ENCODE results near the gene ZRANB3. TPM values are rescaled to one million over a fixed set of nuclear protein-coding genes. Genes with fewer than 3 reads are reported as not detected.
"Not testable (repeated sequence)": the region's sequence is repeated elsewhere in the genome, so short reads cannot be mapped to it uniquely, and the experiment has no call there.

ZRANB3 gene
- total RNA-seq, 1 donor from 2014 or later = 8.9 TPM

DNA sequence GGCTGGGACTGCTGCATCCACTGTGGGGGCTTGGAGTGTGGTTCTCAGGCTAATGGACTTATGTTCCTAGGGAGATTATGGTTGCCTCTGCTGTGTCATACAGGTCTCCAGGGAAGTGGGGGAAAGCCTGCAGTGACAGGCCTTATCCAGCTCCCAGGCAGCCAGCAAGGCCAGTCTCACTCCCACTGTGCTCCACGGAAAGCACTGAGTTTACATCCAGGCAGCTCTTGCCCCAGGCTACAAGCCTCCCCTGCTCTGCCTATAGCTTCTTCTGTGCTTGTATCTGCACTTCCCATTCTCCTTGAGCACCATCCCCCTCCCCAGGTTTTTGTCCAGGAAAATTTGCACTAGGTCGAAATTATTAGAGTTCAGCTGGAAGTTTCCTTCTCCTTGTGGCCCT lies 231.9 kb downstream of the ZRANB3 start:
- Histone ChIP-seq H3K9me3 (ENCODE audit: insufficient read depth, low read depth, low read length) (no peaks in the 10 kb centered on the region), H3K27ac (ENCODE audit: low read depth, low read length) (no peak overlapping the region), H3K27me3 (ENCODE audit: insufficient read depth, low read length) (no peaks in the 10 kb centered on the region), H3K4me3 (ENCODE audit: insufficient read depth, low read depth, low read length) (no peak overlapping the region), H3K36me3 (ENCODE audit: insufficient read depth, low read length) (no peaks in the 10 kb centered on the region), H3K4me1 (ENCODE audit: insufficient read depth, low read length) (no peaks in the 10 kb centered on the region), H4K20me1 (ENCODE audit: insufficient read depth, low read length) (no peaks in the 10 kb centered on the region), H2AFZ (ENCODE audit: low read depth, low read length) (no peak overlapping the region), H3K79me2 (ENCODE audit: insufficient read depth, low read length) (no peaks in the 10 kb centered on the region), H3K4me2 (ENCODE audit: low read length) (no peak overlapping the region), H3K9ac (ENCODE audit: low read length) (no peak overlapping the region)
- no peak for DNase-seq (ENCODE audit: low read depth)
- Mint-ChIP-seq H3K9me3 (ENCODE audit: unreplicated experiment) (peaks cover 25% of the 10 kb centered on the region), H3K36me3 (ENCODE audit: low read depth, unreplicated experiment) (peaks cover 19% of the 10 kb centered on the region), H3K27ac (ENCODE audit: unreplicated experiment) (peak overlapping the region; percentile 26), H3K27me3 (ENCODE audit: low read depth, unreplicated experiment) (no peaks in the 10 kb centered on the region), H3K4me3 (ENCODE audit: unreplicated experiment) (no peak overlapping the region), H3K4me1 (ENCODE audit: low read depth, unreplicated experiment) (peaks cover 16% of the 10 kb centered on the region)
- TF ChIP-seq EZH2 (IDR thresholded peaks at IDR 0.05; ENCODE audit: insufficient read depth, low read length) = no peak
- TF ChIP-seq, protein P1, sequence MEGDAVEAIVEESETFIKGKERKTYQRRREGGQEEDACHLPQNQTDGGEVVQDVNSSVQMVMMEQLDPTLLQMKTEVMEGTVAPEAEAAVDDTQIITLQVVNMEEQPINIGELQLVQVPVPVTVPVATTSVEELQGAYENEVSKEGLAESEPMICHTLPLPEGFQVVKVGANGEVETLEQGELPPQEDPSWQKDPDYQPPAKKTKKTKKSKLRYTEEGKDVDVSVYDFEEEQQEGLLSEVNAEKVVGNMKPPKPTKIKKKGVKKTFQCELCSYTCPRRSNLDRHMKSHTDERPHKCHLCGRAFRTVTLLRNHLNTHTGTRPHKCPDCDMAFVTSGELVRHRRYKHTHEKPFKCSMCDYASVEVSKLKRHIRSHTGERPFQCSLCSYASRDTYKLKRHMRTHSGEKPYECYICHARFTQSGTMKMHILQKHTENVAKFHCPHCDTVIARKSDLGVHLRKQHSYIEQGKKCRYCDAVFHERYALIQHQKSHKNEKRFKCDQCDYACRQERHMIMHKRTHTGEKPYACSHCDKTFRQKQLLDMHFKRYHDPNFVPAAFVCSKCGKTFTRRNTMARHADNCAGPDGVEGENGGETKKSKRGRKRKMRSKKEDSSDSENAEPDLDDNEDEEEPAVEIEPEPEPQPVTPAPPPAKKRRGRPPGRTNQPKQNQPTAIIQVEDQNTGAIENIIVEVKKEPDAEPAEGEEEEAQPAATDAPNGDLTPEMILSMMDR (IDR thresholded peaks at IDR 0.05; ENCODE audit: insufficient read depth, low read depth, low read length) = no peak
- FAIRE-seq = no peak

DNA sequence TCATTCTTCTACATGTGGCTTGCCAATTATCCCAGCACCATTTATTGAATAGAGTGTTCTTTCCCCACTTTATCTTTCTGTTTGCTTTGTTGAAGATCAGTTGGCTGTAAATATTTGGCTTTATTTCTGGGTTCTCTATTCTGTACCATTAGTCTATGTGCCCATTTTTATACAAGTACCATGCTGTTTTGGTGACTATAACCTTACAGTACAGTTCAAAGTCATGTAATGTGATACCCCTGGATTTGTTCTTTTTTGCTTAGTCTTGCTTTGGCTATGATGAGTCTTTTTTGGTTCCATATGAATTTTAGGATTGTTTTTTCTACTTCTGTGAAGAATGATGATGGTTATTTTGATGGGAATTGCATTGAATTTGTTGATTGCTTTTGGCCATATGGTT lies 243.9 kb downstream of the ZRANB3 start:
- H3K9me3 ChIP-seq (ENCODE audit: insufficient read depth, low read depth, low read length); H3K4me1 Mint-ChIP-seq (ENCODE audit: low read depth, unreplicated experiment); H3K4me3 Mint-ChIP-seq (ENCODE audit: unreplicated experiment); H3K79me2 ChIP-seq (ENCODE audit: insufficient read depth, low read length); H2AFZ ChIP-seq (ENCODE audit: low read depth, low read length); H3K4me2 ChIP-seq (ENCODE audit: low read length); H3K4me3 ChIP-seq (ENCODE audit: insufficient read depth, low read depth, low read length); H4K20me1 ChIP-seq (ENCODE audit: insufficient read depth, low read length); H3K36me3 ChIP-seq (ENCODE audit: insufficient read depth, low read length); H3K9ac ChIP-seq (ENCODE audit: low read length); H3K27ac Mint-ChIP-seq (ENCODE audit: unreplicated experiment); H3K27me3 ChIP-seq (ENCODE audit: insufficient read depth, low read length); H3K36me3 Mint-ChIP-seq (ENCODE audit: low read depth, unreplicated experiment); H3K4me1 ChIP-seq (ENCODE audit: insufficient read depth, low read length); H3K27ac ChIP-seq (ENCODE audit: low read depth, low read length); H3K9me3 Mint-ChIP-seq (ENCODE audit: unreplicated experiment); FAIRE-seq; H3K27me3 Mint-ChIP-seq (ENCODE audit: low read depth, unreplicated experiment); DNase-seq (ENCODE audit: low read depth): not testable (repeated sequence)

DNA sequence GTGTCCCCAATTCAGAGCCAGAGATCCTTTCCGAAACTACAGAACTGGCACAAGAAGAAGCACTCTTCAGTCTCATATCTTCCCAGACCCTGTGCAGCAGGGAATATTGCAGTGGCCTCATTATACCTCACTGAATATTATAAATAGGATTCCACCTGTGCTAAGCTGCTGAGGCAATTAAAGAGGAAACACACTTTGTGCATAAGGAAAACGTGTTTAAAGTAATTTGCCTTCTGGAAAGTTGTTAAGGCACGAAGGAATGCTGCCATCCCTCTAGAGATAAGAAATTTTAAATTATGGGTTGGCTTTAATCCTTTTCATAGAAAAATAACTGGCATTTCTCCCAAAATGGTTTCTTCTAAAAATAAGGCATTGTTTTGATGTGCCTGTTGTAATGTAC lies 245.6 kb downstream of the ZRANB3 start:
- FAIRE-seq (no peak), DNase-seq (ENCODE audit: low read depth) (no peak)
- Histone ChIP-seq H3K79me2 (ENCODE audit: insufficient read depth, low read length) (no peaks in the 10 kb centered on the region), H2AFZ (ENCODE audit: low read depth, low read length) (no peak overlapping the region), H3K36me3 (ENCODE audit: insufficient read depth, low read length) (no peaks in the 10 kb centered on the region), H3K4me2 (ENCODE audit: low read length) (no peak overlapping the region), H3K27ac (ENCODE audit: low read depth, low read length) (no peak overlapping the region), H3K4me3 (ENCODE audit: insufficient read depth, low read depth, low read length) (no peak overlapping the region), H4K20me1 (ENCODE audit: insufficient read depth, low read length) (no peaks in the 10 kb centered on the region), H3K27me3 (ENCODE audit: insufficient read depth, low read length) (no peaks in the 10 kb centered on the region), H3K9me3 (ENCODE audit: insufficient read depth, low read depth, low read length) (no peaks in the 10 kb centered on the region), H3K9ac (ENCODE audit: low read length) (no peak overlapping the region), H3K4me1 (ENCODE audit: insufficient read depth, low read length) (no peaks in the 10 kb centered on the region)
- Mint-ChIP-seq H3K27ac (ENCODE audit: unreplicated experiment) (no peak overlapping the region), H3K36me3 (ENCODE audit: low read depth, unreplicated experiment) (no peaks in the 10 kb centered on the region), H3K4me1 (ENCODE audit: low read depth, unreplicated experiment) (no peaks in the 10 kb centered on the region), H3K9me3 (ENCODE audit: unreplicated experiment) (peaks cover 3% of the 10 kb centered on the region), H3K4me3 (ENCODE audit: unreplicated experiment) (no peak overlapping the region), H3K27me3 (ENCODE audit: low read depth, unreplicated experiment) (no peaks in the 10 kb centered on the region)
- TF ChIP-seq, protein P1 (IDR thresholded peaks at IDR 0.05; ENCODE audit: insufficient read depth, low read depth, low read length) = no peak
- TF ChIP-seq EZH2 (IDR thresholded peaks at IDR 0.05; ENCODE audit: insufficient read depth, low read length) = no peak
